Transverse colon (tissue), 4 donors: Measurements from ENCODE around the gene LRP1.

Experiments used
- EP300 ChIP-seq: sonication (generic); formaldehyde crosslinking; IDR thresholded peaks from one replicate; pipeline ENCODE4 v1.6.1; 2017; ENCODE audit warnings: antibody characterized with exemption, low read depth
- POLR2A ChIP-seq: fragments of 450-650 bp; IDR thresholded peaks from one replicate; pipeline ENCODE4 v1.6.1; 2016; ENCODE audit warnings: antibody characterized with exemption, mild to moderate bottlenecking, moderate library complexity
- POLR2AphosphoS5 ChIP-seq, 3 donors: sonication (generic); formaldehyde crosslinking; IDR thresholded peaks; one replicate each; pipeline ENCODE4 v1.6.1; 2016; ENCODE audit warnings: antibody characterized with exemption in 3 of 3
- TF ChIP-seq, protein P1 (sequence below), 5 experiments: fragments of 200-600 bp in 3 of 5; fragments of 450-650 bp in 2 of 5; sonication (generic) in 3 of 5; IDR thresholded peaks; 1 replicate in 2 of 5; 2 replicates in 3 of 5; pipeline ENCODE4 v1.5.1; 2016 to 2017; ENCODE audit warnings: antibody characterized with exemption in 5 of 5, inconsistent platforms in 3 of 5, mild to moderate bottlenecking in 2 of 5, moderate library complexity in 1 of 5

DNA sequence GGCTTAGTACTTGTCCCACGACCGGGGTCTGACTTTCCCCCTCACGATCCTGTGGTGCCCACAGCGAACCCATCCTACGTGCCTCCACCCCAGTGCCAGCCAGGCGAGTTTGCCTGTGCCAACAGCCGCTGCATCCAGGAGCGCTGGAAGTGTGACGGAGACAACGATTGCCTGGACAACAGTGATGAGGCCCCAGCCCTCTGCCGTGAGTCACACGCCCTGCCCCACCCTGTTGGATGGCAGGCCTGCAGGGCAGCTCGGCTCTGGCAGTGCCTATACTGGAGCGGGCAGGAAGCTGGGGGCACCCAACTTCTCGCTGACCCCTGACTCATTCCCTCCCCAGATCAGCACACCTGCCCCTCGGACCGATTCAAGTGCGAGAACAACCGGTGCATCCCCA is 37.5 kb downstream of the LRP1 start:
- TF ChIP-seq, protein P1, sequence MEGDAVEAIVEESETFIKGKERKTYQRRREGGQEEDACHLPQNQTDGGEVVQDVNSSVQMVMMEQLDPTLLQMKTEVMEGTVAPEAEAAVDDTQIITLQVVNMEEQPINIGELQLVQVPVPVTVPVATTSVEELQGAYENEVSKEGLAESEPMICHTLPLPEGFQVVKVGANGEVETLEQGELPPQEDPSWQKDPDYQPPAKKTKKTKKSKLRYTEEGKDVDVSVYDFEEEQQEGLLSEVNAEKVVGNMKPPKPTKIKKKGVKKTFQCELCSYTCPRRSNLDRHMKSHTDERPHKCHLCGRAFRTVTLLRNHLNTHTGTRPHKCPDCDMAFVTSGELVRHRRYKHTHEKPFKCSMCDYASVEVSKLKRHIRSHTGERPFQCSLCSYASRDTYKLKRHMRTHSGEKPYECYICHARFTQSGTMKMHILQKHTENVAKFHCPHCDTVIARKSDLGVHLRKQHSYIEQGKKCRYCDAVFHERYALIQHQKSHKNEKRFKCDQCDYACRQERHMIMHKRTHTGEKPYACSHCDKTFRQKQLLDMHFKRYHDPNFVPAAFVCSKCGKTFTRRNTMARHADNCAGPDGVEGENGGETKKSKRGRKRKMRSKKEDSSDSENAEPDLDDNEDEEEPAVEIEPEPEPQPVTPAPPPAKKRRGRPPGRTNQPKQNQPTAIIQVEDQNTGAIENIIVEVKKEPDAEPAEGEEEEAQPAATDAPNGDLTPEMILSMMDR (IDR thresholded peaks at IDR 0.05): no peak
- TF ChIP-seq POLR2A (no peak), EP300 (no peak), POLR2AphosphoS5 (IDR thresholded peaks at IDR 0.05) (no peak)
